Ramos (cell line): ENCODE results near the gene C7orf25.

Source experiments
- in situ Hi-C: fragments of 300-500 bp; cut with MboI; formaldehyde crosslinking; loops from one replicate; pipeline ENCODE4 v1.14.3; 2022; ENCODE audit warnings: low sequenced_read_pairs; ENCODE audit not compliant: unreplicated experiment

Gene C7orf25

DNA sequence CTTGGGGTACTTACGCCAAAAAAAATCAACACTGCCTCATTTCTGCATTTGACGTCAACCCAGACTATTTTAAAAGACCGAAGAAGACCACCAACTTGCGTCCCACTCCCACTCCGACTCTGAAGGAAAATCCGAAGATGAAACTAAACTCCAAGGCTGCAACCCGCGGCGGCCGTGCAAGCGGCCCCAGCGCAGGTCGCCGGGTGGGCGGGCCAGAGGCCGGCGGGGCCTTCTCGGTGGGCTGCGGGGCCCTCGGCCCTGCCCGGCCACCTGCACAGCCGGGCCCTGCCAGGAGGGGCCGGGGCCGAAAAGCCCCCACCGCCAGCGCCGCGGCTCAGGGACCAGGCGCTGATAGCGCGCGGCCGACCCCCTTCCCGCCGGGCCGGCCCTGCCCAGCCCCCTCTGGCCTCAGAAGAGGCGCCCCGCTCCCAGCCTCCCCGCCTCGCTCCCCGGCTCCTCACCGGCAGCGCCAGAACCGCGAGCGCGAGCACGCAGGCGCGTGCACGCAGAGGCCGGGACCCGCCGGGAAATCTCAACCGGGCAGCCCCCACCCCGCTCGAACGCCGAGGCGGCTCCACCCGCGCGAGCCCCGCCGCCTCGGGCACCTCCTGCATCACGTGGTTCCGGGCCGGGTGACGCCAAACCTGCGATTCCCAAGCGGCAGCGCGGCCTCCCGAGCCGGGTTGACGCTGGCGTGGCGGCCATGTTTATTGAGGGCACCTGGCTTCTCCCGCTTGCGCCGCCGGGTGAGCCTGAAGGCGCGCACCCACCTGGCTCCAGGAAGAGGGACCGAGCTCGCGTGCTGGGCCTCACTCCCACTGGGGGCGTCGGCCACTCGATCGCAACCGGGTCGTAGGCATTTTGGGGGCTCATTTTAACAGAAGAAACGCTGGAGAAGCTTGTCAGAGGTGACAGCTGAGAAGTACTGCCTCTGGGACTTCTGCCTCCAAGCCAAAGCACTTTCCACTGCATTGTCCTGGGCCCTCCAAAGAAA lies at the start of gene C7orf25:
TSS of gene C7orf25 (minus strand) at position 617 of the 994 bp plus-strand sequence. CDS start 1,170 bp downstream, outside the sequence.
- in situ Hi-C loops: no loop called here

DNA sequence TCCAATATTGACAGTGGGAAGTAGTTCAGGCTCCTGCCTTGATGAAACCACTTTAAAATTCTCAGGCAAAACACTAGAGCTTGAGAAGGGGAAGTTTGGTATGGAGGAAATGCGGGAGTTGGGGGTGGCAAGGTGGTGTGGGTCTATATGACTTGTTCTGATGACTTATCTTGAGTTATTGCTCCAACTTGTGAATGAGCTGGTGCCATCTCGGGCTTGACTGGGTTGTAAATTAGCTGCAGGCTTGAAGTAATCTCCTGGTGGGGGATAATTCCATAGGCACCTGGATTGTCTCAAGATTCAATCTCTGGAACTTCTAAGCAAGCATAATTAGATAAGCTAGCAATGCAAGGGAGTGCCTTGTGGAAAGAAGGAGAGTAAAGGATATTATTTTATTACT lies 49.3 kb upstream of the C7orf25 start:
- in situ Hi-C loops: no loop called here

DNA sequence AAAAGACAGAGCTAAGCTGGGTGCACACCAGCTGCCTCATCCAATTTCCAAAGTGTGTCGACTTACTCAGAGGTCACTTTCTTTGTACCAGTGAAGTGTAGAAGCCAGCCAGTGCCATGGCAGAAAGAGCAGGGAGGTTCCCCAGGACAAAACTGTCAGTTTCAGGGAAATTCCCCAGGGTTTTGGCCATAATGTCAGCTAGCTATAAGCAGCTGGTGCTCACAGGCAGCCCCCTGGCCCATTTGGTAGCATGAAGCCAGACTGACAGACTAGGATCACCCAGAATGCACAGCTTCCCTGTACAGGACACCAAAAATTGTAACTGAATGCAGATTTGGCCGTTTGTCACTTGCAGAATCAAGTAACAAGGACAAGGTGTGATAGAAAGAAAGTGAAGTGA lies 48.9 kb upstream of the C7orf25 start:
- in situ Hi-C loops: no loop called here

DNA sequence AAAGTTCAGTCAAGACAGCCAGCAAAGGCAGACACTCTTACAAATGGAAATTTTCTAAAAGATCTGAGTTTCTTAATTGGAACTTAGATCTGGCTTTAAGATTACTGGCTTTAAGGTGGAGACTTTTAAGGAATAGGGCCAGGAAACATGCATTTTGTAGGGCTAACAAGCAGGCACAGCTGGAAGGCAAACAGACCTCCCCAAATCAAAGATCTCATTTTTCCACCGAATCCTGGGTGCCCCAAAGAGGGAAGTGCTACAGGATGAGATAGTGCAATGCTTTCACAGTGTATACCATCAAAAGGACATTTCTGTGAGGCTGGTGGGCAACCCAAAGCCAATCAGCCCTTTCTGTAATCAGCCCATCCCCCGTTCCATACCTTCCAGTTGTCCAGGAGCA lies 47.7 kb upstream of the C7orf25 start:
- in situ Hi-C loops: no loop called here

DNA sequence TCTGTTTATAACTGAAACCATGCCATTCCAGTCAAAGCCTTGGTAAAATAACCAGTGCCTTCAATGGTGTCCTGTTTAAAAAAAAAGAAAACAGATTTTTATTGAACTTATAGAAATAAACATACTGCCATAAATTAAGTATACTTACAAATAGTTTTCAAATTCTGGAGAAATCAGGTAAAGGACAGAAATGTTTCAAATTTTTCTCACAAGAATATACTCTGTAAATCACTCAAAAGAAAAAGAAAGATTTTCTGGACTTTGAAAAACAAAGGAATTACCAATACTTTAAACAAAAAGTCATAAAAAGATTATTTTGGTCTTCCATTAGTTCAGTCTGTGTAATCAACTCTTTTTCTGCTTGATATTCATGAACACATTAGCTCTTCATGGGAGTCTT lies 44.2 kb upstream of the C7orf25 start:
- in situ Hi-C loops: no loop called here

DNA sequence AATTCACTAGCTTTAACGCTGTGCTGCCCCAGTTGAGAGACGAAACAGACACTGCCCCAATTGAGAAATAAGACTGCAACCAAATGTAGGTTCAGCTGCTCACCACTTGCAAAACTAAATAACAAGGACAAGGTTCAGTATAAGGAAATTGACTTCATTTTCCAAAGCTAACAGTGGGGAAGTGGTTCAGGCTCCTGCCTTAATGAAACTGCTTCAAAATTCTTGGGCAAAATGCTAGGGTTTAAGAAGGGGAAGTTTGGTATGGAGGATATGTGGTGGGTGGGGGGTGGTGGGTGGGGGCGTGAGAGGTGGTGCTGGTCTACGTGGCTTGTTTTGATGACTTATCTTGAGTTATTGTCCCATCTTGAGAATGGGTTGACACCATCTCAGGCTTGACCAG lies 42.1 kb upstream of the C7orf25 start:
- in situ Hi-C loops: no loop called here

DNA sequence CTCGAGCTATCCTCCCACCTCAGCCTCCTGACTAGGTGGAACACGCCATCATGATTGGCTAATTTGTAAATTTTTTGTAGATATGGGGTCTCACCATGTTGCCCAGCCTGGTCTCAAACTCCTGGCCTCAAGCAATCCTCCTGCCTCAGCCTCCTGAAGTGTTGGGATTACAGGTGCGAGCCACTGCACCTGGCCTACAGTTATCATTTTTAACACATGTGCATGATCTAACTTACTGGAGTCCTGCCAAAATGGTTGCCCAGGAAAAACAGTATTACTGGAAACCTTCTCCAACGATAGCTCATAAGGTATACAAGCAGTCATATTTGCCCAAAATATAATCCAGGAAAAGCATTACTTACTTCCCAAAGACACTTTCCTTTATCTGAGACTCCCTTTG lies 40.5 kb upstream of the C7orf25 start:
- in situ Hi-C loops: no loop called here

DNA sequence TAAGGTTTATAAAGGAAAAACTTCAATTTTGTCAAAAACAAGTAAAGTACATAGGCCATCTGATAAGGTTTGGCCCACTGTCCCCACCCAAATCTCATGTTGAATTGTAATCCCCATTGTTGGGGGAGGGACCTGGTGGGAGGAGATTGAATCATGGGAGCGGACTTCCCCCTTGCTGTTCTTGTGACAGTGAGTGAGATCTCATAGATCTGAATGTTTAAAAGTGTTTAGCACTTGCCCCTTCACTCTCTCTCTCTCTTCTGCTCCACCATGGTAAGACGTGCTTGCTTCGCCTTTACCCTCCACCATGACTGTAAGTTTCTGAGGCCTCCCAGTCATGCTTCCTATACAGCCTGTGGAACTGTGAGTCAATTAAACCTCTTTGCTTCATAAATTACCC lies 38.5 kb upstream of the C7orf25 start:
- in situ Hi-C loops: no loop called here

DNA sequence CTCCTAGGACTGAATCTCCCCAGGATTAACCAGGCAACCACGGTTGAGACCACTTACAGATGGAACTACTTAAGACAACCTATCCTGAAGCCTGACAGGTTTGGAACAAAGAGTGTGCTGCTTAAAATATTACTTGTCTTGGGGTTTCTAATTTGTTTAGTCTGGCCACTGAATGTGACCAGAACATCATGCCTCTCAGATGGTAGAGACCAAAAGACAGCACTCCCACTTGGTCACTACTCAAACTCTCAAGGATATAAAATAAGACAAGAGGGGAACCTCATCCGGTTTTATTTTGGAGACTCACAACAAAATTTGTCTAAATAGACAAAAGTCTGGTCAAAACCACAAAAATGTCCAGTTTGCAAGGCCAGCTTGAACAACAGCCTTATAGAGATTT lies 35.7 kb upstream of the C7orf25 start:
- in situ Hi-C loops: loop anchor here (10.0 kb wide), 1 partner anchor 887 kb away; no protein-coding TSS in a partner anchor

DNA sequence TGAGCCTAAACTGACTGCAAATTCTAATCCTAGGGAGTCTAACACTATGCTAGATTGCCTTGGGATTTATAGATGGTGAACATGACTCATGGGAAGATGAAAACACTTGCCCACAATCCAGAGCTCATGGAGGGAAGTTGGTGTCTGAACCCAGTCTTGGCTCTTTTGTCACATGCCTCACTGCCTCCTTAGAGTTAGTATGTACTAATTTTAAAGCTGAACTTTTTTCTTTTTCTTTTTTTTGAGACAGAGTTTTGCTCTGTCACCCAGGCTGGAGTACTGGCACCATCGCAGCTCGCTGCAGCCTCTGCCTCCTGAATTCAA lies 34.7 kb upstream of the C7orf25 start:
- in situ Hi-C loops: loop anchor here (10.0 kb wide), 1 partner anchor 888 kb away; no protein-coding TSS in a partner anchor

DNA sequence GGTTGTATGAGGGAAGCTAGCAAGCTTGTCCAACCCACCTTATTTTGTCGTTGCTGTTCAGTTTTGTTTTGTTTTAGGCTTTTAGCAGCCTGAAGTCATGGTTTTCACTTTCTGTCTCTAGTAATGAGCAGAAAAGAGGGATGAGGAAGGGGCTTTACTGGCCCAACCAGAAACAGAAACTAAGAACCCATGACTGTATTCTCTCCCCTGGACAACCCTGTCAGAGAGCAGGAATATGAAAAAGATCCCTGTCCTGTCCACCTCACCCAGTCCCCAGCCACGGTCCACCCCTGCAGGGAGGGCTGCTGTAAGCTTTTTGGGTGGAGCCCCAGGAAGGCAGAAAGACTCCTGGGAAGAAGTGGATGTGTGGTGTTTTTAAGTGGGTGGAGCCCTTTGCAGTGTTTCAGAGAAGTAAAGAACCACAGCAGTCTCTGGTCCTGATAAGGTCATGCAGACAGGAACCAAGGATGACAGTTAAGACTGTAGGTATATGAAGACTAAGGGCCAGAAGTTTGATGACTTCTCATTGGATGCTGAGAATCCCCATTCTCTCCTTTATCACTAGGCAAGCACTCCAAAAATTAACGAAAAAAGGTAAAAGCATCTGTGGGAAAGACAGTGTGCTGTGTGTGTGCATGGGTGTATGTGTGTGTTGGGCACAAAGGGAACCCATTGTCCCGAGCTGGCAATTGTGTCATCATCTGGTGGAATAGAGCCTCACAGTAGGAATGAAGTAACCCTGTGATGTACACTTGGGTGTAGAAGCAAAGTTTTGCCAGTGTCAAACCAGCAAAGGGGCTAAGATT lies 34.2 kb upstream of the C7orf25 start:
- in situ Hi-C loops: loop anchor here (10.0 kb wide), 1 partner anchor 889 kb away; no protein-coding TSS in a partner anchor

DNA sequence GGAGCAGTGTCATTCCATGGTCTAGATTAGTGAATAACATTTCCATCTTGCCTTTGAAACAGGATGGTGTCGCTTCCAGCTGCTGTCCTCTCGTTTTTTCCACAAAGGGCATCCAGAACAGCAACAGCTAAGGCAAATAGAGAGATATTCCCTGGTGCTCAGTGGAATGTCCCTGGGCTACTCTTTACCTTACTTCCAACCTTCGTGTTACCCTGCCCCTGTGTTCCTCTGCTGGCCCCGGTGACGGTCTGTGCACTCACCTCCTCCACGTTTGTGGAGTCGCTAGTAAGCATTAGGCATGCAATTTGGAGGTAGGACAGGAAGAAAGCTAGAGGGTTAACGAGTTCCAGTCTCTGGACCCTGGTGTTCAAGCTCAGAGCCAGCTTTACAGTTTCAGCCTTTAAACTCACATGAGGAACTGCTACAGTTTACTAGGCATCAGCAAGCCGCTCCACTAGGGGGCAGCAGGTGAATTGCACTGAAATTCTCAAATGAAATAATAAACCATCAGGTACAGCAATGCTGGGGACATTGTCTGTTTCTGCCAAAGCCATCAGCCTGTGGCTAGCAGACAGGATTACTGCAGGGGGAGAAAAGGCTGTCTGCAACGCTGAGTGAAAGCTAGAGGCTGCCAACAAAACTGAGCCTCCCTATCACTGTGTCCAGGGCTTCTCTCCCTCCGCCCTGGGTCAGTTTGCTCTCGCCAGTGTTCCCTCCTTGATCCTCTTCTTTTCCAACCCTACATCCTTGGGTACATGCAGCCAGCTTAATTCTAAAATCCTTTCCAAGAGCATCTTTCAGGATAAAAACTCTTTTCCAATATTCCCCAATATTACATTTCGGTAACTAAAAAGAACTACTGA lies 29.3 kb upstream of the C7orf25 start:
- in situ Hi-C loops: loop anchor here (10.0 kb wide), 1 partner anchor 894 kb away; no protein-coding TSS in a partner anchor

DNA sequence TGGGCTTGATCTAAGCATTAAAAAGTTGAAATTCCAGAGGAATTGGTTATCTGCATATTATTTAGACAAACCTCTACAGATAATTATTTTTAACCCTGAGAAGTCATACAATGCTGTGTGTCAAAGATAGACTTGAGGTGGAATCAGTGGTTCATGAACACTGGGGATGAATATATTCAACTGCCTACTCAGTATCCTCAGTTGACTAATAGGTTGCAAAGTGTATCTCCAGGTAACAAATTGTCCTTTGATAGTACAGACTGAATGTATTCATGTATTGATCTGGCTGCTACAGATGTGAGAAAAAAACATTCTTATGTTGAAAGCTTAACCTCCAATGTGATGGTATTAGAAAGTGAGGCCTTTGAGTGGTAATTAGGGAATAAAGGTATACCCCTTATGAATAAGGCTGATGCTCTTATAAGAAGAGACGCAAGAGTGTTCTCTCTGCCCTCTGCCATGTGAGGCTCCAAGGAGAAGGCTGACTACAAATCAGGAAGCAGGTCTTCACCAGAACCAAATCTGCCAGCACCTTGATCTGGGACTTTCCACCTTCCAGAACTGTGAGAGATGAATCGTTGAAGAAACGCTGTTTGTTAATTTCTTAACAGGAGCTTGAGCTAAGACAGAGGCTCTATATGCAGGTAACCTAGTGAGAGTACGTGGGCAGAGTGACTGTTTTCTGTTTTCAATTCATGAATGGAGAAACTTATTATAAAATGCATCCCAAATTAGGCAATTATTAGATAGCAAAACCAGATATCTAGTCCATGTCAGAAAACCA lies 27.8 kb upstream of the C7orf25 start:
- in situ Hi-C loops: loop anchor here (10.0 kb wide), 1 partner anchor 895 kb away; no protein-coding TSS in a partner anchor

DNA sequence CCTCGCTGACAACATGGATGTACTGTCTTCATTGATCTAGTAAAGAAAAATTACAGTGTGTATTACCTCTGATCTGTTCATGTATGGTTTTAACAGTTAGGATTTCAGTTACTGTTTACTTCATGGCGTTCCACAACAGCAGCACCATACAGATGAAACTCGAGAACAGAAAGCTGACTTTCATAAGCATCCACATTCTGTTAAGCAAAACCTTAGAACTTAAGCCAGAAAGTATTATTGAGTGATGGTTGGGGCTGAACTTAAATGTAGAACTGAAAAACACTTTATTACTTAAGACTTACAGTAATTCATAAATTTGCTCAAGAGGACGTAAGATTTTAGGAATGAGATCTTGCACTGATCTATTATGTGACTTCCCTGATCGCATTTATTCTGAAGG lies 24.0 kb upstream of the C7orf25 start:
- in situ Hi-C loops: no loop called here

DNA sequence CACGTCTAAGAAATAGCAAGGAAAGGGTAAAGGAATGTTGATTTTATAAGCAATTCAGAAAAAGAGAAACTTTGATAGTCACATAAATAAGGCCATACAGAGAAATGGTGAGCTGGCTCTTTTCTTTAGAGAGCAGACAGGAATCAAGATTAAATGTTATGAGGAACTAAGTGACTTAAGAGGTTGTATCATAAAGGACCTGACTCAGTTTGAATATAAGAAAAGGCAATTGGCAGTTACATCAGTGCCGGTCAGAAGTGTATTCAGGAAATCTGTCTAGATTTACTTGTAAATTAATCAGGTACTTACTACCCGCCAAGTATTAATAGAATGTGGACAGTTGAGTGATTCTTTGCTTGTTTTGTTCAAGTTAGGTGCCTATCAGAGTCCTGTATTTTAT lies 22.4 kb upstream of the C7orf25 start:
- in situ Hi-C loops: no loop called here

DNA sequence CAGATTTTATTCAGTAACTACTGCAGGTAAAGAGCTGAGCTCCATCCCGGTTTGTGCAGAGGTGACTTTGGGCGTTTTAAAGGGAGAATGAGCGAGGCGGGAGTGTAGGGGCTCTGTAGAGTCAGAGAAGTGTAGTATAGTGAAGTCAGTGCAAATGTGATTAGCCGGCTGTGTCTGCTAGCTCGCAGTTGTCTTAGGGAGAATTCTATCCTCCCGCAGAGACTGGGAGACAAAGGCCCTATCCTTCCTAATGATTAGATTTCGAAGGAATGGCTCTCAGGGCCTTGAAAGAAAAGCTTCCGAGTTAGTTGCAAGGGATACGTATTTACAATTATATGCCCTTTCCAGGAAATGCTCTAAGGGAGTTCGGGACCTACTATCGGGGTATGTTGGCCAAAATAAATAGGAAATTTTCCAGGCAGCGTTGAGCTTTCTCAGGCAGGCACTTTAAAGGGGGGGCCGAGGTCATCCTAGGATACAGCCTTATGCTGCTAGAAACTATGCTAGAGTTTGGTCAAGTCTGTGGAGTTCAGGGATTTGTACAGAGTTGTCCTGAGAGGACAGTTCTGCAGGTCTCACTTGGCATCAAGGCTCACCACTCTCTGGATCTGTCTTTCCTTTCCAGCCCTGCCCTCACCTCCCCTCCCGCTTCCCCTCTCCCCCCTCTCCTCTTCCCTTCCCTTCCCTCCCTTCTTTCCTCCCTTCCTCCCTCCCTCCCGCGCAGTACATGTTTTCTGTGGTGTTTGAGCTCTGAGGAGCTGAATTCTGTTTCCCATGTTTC lies 21.1 kb upstream of the C7orf25 start:
- in situ Hi-C loops: no loop called here

DNA sequence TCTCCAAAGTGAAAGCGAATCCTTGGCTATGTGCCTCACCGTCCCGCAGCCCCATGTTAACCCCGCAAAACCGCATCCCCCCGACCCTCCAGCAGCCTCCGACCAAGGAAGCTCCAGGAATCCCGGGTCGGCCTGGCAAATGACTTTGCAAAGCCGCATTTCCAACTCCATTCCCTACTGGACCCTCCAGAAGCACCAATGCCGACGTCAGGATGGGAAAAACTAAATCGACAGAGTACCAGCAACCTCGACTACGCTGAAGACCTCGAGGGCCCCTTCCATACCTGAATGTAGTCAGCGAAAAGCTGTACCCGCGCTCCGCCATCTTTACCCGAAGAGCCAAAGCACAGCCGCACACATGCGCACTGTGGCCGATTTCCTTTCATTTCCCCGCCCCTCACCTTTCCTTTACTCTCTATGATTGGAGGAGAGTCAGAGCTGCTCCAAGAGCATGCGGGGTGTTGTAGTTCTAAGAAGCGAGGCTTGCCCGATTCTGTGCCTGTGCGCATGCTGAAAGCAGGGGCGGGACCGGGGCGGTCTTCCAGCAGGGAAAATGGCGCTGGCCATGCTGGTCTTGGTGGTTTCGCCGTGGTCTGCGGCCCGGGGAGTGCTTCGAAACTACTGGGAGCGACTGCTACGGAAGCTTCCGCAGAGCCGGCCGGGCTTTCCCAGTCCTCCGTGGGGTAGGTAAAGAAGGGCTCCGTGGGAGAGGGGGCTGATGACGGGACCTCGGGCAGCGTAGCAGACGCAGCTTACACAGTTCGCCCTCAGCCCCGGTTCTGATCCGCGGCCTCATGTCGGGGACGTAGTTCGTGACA lies 20.2 kb upstream of the C7orf25 start, which contains the start of the genes MRPL32 and PSMA2:
TSS of gene MRPL32 (plus strand) at position 543 of the 818 bp plus-strand sequence. CDS start at position 554, 11 bp downstream.
TSS of gene PSMA2 (minus strand) at position 341 of the 818 bp plus-strand sequence. CDS start at position 325, 16 bp downstream.
- in situ Hi-C loops: no loop called here
